Tibial nerve (tissue), 4 donors: Measurements from ENCODE around the gene CMTM7.

Source experiments
- CTCF ChIP-seq, 5 experiments: fragments of 200-600 bp in 3 of 5; fragments of 450-650 bp in 2 of 5; sonication (generic) in 3 of 5; IDR thresholded peaks; one replicate each; pipeline ENCODE4 v1.5.1; 2016 to 2019; ENCODE audit warnings: antibody characterized with exemption in 5 of 5, mild to moderate bottlenecking in 3 of 5, moderate library complexity in 2 of 5
- EP300 ChIP-seq, 2 donors: sonication (generic); formaldehyde crosslinking; IDR thresholded peaks; one replicate each; pipeline ENCODE4 v1.6.1; 2017; ENCODE audit warnings: antibody characterized with exemption in 2 of 2, mild to moderate bottlenecking in 1 of 2
- POLR2A ChIP-seq, 2 donors: fragments of 450-650 bp; IDR thresholded peaks; one replicate each; pipeline ENCODE4 v1.6.1; 2017; ENCODE audit warnings: antibody characterized with exemption in 2 of 2, mild to moderate bottlenecking in 2 of 2, moderate library complexity in 2 of 2

GRCh38 chr3:32474201-32474600 lies 82.5 kb downstream of the CMTM7 start:
- TF ChIP-seq CTCF (IDR thresholded peaks at IDR 0.05) (no peak), POLR2A (IDR thresholded peaks at IDR 0.05) (no peak), EP300 (IDR thresholded peaks at IDR 0.05) (no peak)
